Astrocyte (in vitro differentiated cells and primary cell): ENCODE data around the gene HEMK1. TPM values are rescaled to one million over a fixed set of nuclear protein-coding genes. Genes with fewer than 3 reads are reported as not detected.

Experiments used
- DNase-seq: peaks from one replicate; pipeline ENCODE4 v3.0.0-alpha.2; 2010; ENCODE audit warnings: low read depth
- FAIRE-seq: peaks from 2 replicates; lab custom pipeline; 2011; peaks lifted over from hg19 to GRCh38; lab: Jason Lieb, UNC
- H2AFZ ChIP-seq: 2 replicates; pipeline ENCODE4 v1.6.0; 2012; ENCODE audit warnings: low read depth, low read length, inconsistent platforms
- H3K27ac ChIP-seq: 2 replicates; pipeline ENCODE4 v1.5.1; 2011; ENCODE audit warnings: low read depth, low read length, inconsistent platforms
- H3K27me3 ChIP-seq: 2 replicates; pipeline ENCODE4 v1.6.0; 2011; ENCODE audit warnings: low read length, inconsistent platforms; ENCODE audit not compliant: insufficient read depth
- H3K36me3 ChIP-seq: 2 replicates; pipeline ENCODE4 v1.5.1; 2011; ENCODE audit warnings: low read length, inconsistent platforms; ENCODE audit not compliant: insufficient read depth
- H3K4me1 ChIP-seq: 2 replicates; pipeline ENCODE4 v1.5.1; 2011; ENCODE audit warnings: low read length, inconsistent platforms; ENCODE audit not compliant: insufficient read depth
- H3K4me2 ChIP-seq: 2 replicates; pipeline ENCODE4 v1.6.0; 2012; ENCODE audit warnings: low read length, inconsistent platforms
- H3K4me3 ChIP-seq: 2 replicates; pipeline ENCODE4 v1.5.1; 2011; ENCODE audit warnings: low read depth, mild to moderate bottlenecking, low read length, inconsistent platforms; ENCODE audit not compliant: insufficient read depth
- H3K79me2 ChIP-seq: 2 replicates; pipeline ENCODE4 v1.6.0; 2012; ENCODE audit warnings: mild to moderate bottlenecking, low read length, inconsistent platforms; ENCODE audit not compliant: insufficient read depth
- H3K9ac ChIP-seq: 2 replicates; pipeline ENCODE4 v1.6.0; 2012; ENCODE audit warnings: mild to moderate bottlenecking, low read length, inconsistent platforms
- H3K9me3 ChIP-seq: 2 replicates; pipeline ENCODE4 v1.5.1; 2012; ENCODE audit warnings: low read depth, mild to moderate bottlenecking, low read length, inconsistent platforms; ENCODE audit not compliant: insufficient read depth
- H4K20me1 ChIP-seq: 2 replicates; pipeline ENCODE4 v1.6.0; 2012; ENCODE audit warnings: low read length, inconsistent platforms; ENCODE audit not compliant: insufficient read depth
- H3K27ac Mint-ChIP-seq: one replicate; pipeline ENCODE4 v1.8.0; 2021; ENCODE audit warnings: mild to moderate bottlenecking, mixed read lengths; ENCODE audit not compliant: unreplicated experiment
- H3K27me3 Mint-ChIP-seq: one replicate; pipeline ENCODE4 v1.8.0; 2021; ENCODE audit warnings: low read depth, mixed read lengths; ENCODE audit not compliant: unreplicated experiment
- H3K36me3 Mint-ChIP-seq: one replicate; pipeline ENCODE4 v1.8.0; 2021; ENCODE audit warnings: low read depth, mixed read lengths; ENCODE audit not compliant: unreplicated experiment
- H3K4me1 Mint-ChIP-seq: one replicate; pipeline ENCODE4 v1.8.0; 2021; ENCODE audit warnings: low read depth, mixed read lengths; ENCODE audit not compliant: unreplicated experiment
- H3K4me3 Mint-ChIP-seq: one replicate; pipeline ENCODE4 v1.8.0; 2021; ENCODE audit warnings: mild to moderate bottlenecking, moderate library complexity, mixed read lengths; ENCODE audit not compliant: unreplicated experiment
- H3K9me3 Mint-ChIP-seq: one replicate; pipeline ENCODE4 v1.8.0; 2021; ENCODE audit warnings: mild to moderate bottlenecking, mixed read lengths; ENCODE audit not compliant: unreplicated experiment
- CTCF ChIP-seq: IDR thresholded peaks from 2 replicates; pipeline ENCODE4 v1.5.1; 2011; ENCODE audit warnings: low read depth, mild to moderate bottlenecking, inconsistent platforms, low read length, moderate library complexity; ENCODE audit not compliant: insufficient read depth
- EZH2 ChIP-seq: IDR thresholded peaks from 2 replicates; pipeline ENCODE4 v1.6.1; 2012; ENCODE audit warnings: mild to moderate bottlenecking, low read length, inconsistent platforms; ENCODE audit not compliant: insufficient read depth
- total RNA-seq: library from RNA; stranded (reverse); gene quantifications from 2 replicates; pipeline ENCODE4 v1.2.1, GENCODE V29; 2021

The HEMK1 gene
- total RNA-seq, 1 donor from 2014 or later: 13.6 TPM

- Histone ChIP-seq H3K4me3 (no peak overlapping the region), H4K20me1 (no peaks in the 10 kb centered on the region), H3K9ac (no peak overlapping the region), H3K27me3 (no peaks in the 10 kb centered on the region), H3K9me3 (no peaks in the 10 kb centered on the region), H3K4me2 (no peak overlapping the region), H2AFZ (no peak overlapping the region), H3K79me2 (no peaks in the 10 kb centered on the region), H3K27ac (no peak overlapping the region), H3K4me1 (peaks cover 18% of the 10 kb centered on the region), H3K36me3 (no peaks in the 10 kb centered on the region)
- Mint-ChIP-seq H3K36me3 (peaks cover 3% of the 10 kb centered on the region), H3K4me1 (peaks cover 13% of the 10 kb centered on the region), H3K9me3 (no peaks in the 10 kb centered on the region), H3K4me3 (no peak overlapping the region), H3K27me3 (peaks cover 49% of the 10 kb centered on the region), H3K27ac (no peak overlapping the region)
- DNase-seq (no peak), FAIRE-seq (no peak)
- no peak for TF ChIP-seq CTCF
- TF ChIP-seq EZH2: no peak
Observed at GRCh38 chr3:50604628-50605588, 35.6 kb downstream of the HEMK1 start.

DNA sequence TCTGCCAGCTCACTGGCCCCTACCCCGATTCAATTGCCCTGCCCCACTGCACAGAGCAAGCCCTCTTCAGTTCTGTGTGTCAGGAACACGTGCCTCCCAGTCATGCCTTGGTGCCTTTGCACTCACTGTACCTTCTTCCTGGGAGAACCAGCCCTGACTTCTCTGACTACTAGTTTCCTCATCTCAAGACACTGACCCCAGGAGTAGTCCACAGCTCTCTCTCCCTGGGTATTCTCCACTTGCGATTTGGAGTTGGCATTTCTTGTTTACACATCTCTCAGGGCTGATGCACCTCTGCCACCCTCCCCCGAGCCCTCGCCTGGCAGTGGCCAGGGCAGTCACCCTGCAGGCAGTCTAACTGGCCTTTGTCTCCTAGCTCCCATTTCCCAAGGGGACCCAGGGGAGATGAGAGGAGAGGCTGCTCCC is 36.6 kb downstream of the HEMK1 start:
- no peak overlapping the region for H3K4me3 ChIP-seq
- H3K36me3 ChIP-seq: no peaks in the 10 kb centered on the region
- peaks cover 4% of the 10 kb centered on the region for H4K20me1 ChIP-seq
- H3K9me3 Mint-ChIP-seq: no peaks in the 10 kb centered on the region
- peaks cover 12% of the 10 kb centered on the region for H3K4me1 Mint-ChIP-seq
- DNase-seq: no peak
- no peaks in the 10 kb centered on the region for H3K79me2 ChIP-seq
- peaks cover 15% of the 10 kb centered on the region for H3K4me1 ChIP-seq
- H3K4me3 Mint-ChIP-seq: no peak overlapping the region
- no peaks in the 10 kb centered on the region for H3K9me3 ChIP-seq
- no peaks in the 10 kb centered on the region for H3K27me3 ChIP-seq
- TF ChIP-seq CTCF (no peak), EZH2 (no peak)
- FAIRE-seq: no peak
- no peak overlapping the region for H2AFZ ChIP-seq
- peaks cover 3% of the 10 kb centered on the region for H3K36me3 Mint-ChIP-seq
- no peak overlapping the region for H3K9ac ChIP-seq
- no peak overlapping the region for H3K27ac Mint-ChIP-seq
- no peak overlapping the region for H3K4me2 ChIP-seq
- H3K27ac ChIP-seq: no peak overlapping the region
- peaks cover 59% of the 10 kb centered on the region for H3K27me3 Mint-ChIP-seq

GRCh38 chr3:50606596-50606995 is 37.3 kb downstream of the HEMK1 start:
- Histone ChIP-seq H3K4me2 (no peak overlapping the region), H3K36me3 (no peaks in the 10 kb centered on the region), H3K9ac (no peak overlapping the region), H3K9me3 (no peaks in the 10 kb centered on the region), H3K4me1 (peaks cover 14% of the 10 kb centered on the region), H3K4me3 (no peak overlapping the region), H3K27ac (no peak overlapping the region), H3K27me3 (no peaks in the 10 kb centered on the region), H4K20me1 (peaks cover 4% of the 10 kb centered on the region), H3K79me2 (no peaks in the 10 kb centered on the region), H2AFZ (no peak overlapping the region)
- H3K27me3 Mint-ChIP-seq: peaks cover 61% of the 10 kb centered on the region
- DNase-seq: no peak
- no peaks in the 10 kb centered on the region for H3K9me3 Mint-ChIP-seq
- no peak for TF ChIP-seq EZH2
- TF ChIP-seq CTCF: no peak
- no peak overlapping the region for H3K27ac Mint-ChIP-seq
- H3K4me1 Mint-ChIP-seq: peaks cover 7% of the 10 kb centered on the region
- H3K4me3 Mint-ChIP-seq: no peak overlapping the region
- H3K36me3 Mint-ChIP-seq: peaks cover 3% of the 10 kb centered on the region
- FAIRE-seq: no peak
